SKM-1 treated with dmso at 0.1 percent for 144 hours (cell line): ENCODE data around the gene PFDN4.
"Not testable (repeated sequence)": the region's sequence is repeated elsewhere in the genome, so short reads cannot be mapped to it uniquely, and the experiment has no call there.

ENCODE experiments used
- DNase-seq: peaks from one replicate; lab custom pipeline; 2025; ENCODE audit not compliant: unreplicated experiment; lab: John Stamatoyannopoulos, UW

Gene PFDN4

GRCh38 chr20:54223285-54223684 lies 15.4 kb downstream of the PFDN4 start:
- no peak for DNase-seq

GRCh38 chr20:54223751-54224150 lies 15.9 kb downstream of the PFDN4 start:
- no peak for DNase-seq

- DNase-seq = not testable (repeated sequence)
Observed at GRCh38 chr20:54224642-54225041, 16.8 kb downstream of the PFDN4 start.

DNA sequence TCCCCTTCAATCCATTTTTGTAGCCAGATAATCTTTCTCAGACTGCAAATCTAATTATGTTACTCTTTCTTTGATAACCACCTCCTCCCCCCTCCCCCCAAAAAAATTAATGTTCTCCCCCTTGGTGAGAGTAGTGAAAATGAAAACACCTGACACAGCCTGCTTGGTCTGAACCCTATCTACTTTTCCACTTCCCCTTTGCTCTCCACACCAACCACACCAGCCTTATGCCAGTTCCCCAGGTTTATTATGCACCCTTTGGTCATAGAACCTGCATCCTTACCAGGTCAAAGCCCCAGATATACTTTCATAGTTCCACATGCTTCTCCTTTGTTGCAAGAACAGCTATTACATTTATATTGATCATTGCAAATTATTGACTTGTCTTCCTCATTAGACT lies 19.4 kb downstream of the PFDN4 start:
- DNase-seq = no peak

DNA sequence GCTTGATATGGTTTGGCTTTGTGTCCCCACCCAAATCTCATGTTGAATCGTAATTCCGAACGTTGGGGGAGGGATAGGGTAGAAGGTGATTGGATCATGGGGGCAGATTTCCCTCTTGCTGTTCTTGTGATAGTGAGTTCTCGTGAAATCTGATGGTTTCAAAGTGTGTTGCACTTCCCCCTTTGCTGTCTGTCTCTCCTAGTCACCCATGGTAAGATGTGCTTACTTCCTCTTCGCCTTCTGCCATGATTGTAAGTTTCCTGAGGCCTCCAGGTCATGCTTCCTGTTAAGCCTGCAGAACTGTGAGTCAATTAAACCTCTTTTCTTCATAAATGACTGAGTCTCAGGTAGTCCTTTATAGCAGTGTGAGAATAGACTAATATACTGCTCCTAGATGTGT lies 19.9 kb downstream of the PFDN4 start:
- DNase-seq = peak; percentile 33

GRCh38 chr20:54228841-54229240 lies 21.0 kb downstream of the PFDN4 start:
- no peak for DNase-seq

- no peak for DNase-seq
Observed at GRCh38 chr20:54229566-54230160, 21.8 kb downstream of the PFDN4 start.

- no peak for DNase-seq
Observed at GRCh38 chr20:54231036-54231435, 23.1 kb downstream of the PFDN4 start.

GRCh38 chr20:54234991-54235390 lies 27.1 kb downstream of the PFDN4 start:
- DNase-seq = no peak

- no peak for DNase-seq
Observed at GRCh38 chr20:54237116-54237943, 29.4 kb downstream of the PFDN4 start.

GRCh38 chr20:54244113-54244512 lies 36.2 kb downstream of the PFDN4 start:
- DNase-seq = no peak

DNA sequence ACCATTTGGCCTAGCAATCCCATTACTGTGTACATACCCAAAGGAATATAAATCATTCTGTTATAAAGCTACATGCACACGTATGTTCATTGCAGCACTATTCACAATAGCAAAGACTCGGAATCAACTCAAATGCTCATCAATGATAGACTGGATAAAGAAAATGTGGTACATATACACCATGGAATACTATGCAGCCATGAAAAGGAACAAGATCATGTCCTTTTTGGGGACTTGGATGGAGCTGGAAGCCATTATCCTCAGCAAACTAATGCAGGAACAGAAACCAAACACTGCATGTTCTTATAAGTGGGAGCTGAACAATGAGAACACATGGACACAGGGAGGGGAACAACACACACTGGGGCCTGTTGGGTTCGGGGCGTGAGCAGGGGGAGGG lies 40.8 kb downstream of the PFDN4 start:
- DNase-seq = not testable (repeated sequence)

GRCh38 chr20:54250691-54251090 lies 42.8 kb downstream of the PFDN4 start:
- no peak for DNase-seq

DNA sequence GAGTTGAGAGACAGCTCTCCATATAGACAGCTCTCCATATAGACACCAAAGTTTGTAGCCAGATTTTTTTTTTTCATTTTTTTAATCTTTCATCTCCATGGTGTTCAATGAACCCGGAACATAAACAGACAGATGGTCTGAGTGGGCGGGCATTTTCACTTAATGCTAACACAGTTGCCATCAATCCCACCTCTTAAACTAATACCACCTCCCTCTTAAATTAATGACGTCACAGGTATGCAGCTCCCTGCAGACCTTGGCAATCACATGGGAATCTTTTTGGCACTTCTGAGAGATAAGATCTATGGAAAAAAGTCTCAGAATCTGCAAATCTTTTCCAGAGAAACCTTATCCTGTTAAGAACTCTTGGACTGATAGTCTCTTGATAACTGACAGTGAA lies 43.2 kb downstream of the PFDN4 start:
- DNase-seq = no peak

GRCh38 chr20:54254596-54254995 lies 46.7 kb downstream of the PFDN4 start:
- no peak for DNase-seq

DNA sequence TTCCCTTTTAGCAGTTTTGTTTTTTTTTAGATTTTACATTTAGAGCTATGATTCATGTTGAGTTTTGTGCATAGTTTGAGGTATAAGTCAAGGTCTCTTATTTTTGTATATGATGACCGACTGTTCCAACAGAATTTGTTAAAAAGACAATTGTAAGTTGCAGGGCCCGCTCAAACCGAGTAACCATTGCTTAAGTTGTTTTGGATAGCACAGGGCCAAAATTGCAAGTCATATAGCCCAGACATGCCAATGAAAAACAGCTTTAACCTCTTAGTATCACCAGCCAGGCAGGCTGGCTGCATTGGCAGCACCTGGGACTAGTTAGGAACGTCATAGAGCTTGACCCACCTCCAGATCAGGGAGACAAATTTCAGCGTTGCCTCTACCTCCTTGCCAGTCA lies 47.3 kb downstream of the PFDN4 start:
- DNase-seq = no peak

DNA sequence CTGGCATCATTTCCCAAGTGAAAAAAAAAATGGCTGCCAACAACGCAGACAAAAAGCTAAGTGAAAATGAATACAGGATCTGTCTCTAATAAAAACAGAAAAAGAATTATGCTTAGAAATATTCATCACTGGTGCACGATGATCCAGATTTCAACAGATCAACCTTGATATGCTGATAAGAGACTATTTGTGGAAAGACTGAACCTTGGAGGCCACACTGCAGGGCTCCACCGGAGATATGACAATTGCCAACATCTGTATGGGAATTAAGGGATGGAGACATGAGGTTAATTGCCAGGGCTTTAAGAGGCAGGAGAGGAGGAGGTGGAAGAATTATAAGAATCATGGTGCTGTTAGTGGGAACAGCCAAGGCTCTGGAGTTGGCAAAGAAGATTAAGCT lies 48.3 kb downstream of the PFDN4 start:
- no peak for DNase-seq

DNA sequence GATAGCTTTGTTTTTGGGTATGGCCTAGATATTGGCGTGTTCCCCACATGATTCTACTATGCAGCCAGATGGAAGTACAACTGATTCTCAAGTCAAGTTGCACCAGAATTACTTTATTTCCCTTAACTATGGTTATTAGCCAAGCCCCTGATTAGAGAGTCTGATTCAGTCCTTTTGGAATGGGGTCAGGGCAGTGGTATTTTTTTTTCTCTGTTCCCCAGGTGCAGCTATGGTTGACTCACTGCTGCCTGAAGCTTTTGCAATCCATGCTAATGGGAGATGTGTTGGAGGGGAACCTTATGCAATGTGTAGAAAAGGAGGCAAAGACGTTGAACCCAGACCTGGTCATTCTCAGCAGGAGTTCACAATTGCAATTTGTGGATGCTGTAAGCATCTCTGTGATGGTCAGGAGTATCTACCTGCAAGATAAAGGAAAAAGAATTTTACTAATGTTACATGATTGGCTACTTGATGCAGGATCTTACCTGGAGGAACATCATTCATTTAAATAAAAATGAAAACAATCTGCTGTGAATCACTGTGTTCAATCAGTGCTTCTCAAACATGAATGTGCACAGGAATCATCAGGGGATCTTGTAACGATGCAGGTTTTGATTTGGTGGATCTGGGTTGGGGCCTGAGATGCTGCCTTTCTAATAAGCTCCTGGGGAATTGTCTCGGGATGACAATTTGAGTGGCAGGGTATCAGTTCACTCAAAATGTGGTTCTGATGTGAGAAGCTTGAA lies 49.4 kb downstream of the PFDN4 start:
- DNase-seq = no peak

GRCh38 chr20:54260116-54260515 lies 52.2 kb downstream of the PFDN4 start:
- no peak for DNase-seq

DNA sequence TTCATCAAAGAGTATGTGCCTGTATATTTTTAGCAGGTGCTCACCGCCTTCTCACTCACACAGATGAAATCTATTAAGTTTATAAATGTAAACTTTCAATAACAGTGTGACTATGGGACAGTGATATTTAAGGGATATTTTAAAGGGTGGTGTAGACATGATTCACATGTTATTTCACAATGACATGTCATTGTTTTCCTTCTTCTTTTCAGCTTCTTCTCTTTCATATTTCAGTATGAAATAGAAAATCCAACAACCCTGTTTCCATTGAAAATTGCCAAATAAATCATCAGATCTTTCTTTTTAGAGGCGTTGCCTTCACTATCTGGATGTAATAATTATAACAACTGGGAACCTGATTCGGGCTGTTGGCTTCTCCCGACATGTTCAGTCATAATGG lies 54.8 kb downstream of the PFDN4 start:
- DNase-seq = no peak

DNA sequence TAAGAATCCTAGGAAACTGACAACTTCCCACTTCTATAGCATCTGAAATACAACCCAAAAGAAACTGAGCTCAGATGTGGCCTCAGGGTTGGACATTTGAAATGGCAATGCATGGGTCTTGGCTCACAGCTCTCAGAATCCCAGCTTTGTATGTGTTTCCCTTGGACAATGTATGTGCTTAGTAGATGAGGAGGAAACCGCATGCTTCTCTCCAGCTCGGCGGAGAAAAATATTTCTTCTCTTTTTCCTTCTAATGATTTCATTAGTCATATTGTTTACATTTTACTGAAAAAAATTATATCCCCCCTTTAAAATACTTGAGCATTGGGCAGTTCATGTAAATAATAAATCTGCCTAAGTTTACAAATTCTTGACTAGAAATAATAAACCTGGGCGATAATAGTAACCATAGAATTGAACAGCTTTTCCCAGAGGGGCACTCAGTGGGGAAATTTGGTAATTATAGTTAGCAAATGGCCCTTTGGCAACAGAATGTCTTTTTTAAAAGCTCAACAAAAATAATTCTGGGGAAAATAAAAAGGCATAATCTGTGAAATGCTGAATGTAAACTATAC lies 55.3 kb downstream of the PFDN4 start:
- DNase-seq = no peak

DNA sequence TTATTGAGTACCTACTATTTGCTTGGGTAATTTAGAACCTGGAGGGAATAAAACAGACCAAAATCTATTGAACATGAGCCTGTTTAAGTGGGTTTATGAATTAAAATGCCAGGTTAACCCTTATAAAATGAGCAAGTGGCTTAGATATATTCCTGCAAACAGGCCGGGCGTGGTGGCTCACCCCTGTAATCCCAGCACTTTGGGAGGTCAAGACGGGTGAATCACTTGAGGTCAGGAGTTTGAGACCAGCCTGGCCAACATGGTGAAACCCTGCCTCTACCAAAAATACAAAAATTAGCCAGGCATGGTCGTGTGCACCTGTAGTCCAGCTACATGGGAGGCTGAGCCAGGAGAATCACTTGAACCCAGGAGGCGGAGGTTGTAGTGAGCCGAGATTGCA lies 57.9 kb downstream of the PFDN4 start:
- DNase-seq = not testable (repeated sequence)
